K562 (cell line): ENCODE data around the gene CLIC1. TPM values are rescaled to one million over a fixed set of nuclear protein-coding genes. Genes with fewer than 3 reads are reported as not detected.
A peak's percentile ranks its signal among the peaks of the same experiment; 100 is the strongest.

Experiments used
- ARID1B ChIP-seq: fragments of 450-650 bp; IDR thresholded peaks from 2 replicates; pipeline ENCODE4 v1.6.1; 2016; ENCODE audit warnings: antibody characterized with exemption, mild to moderate bottlenecking, inconsistent platforms
- CC2D1A ChIP-seq: fragments of 450-650 bp; IDR thresholded peaks from 2 replicates; pipeline ENCODE4 v1.6.1; 2017; ENCODE audit warnings: mild to moderate bottlenecking
- CREB5 ChIP-seq: fragments of 250-450 bp; sonication (Bioruptor Pico); IDR thresholded peaks from 2 replicates; pipeline ENCODE4 v1.5.0; 2020; ENCODE audit warnings: mild to moderate bottlenecking
- EHMT2 ChIP-seq: fragments of 450-650 bp; IDR thresholded peaks from 2 replicates; pipeline ENCODE4 v1.6.1; 2018; ENCODE audit warnings: antibody characterized with exemption
- ETV5 ChIP-seq: sonication (generic); formaldehyde crosslinking; IDR thresholded peaks from 2 replicates; pipeline ENCODE4 v1.4.0; 2020; ENCODE audit warnings: low read depth, mild to moderate bottlenecking, missing genetic modification reagents
- GTF2B ChIP-seq: IDR thresholded peaks from 2 replicates; pipeline ENCODE4 v1.6.1; 2011; ENCODE audit not compliant: insufficient read length; ENCODE audit errors: extremely low read depth
- JUND ChIP-seq, 2 experiments: IDR thresholded peaks; 2 replicates in 1 of 2; 3 replicates in 1 of 2; pipeline ENCODE4 v1.6.1; 2011; ENCODE audit warnings: borderline replicate concordance in 2 of 2, low read depth in 2 of 2, low read length in 2 of 2, improper control_type of control experiment in 1 of 2, missing biosample characterization in 1 of 2, missing genetic modification characterization in 1 of 2, missing genetic modification reagents in 1 of 2
- PHB ChIP-seq: fragments of 250-450 bp; sonication (Bioruptor Pico); IDR thresholded peaks from 2 replicates; pipeline ENCODE4 v1.5.0; 2021
- POLR2G ChIP-seq: fragments of 200-400 bp; formaldehyde crosslinking; IDR thresholded peaks from 2 replicates; pipeline ENCODE4 v1.6.1; 2017; ENCODE audit warnings: low read depth, mild to moderate bottlenecking, antibody characterized with exemption, low read length, moderate library complexity
- RB1 ChIP-seq: fragments of 450-650 bp; IDR thresholded peaks from 2 replicates; pipeline ENCODE4 v1.6.1; 2017; ENCODE audit warnings: low read depth, mild to moderate bottlenecking
- SMAD1 ChIP-seq: fragments of 150-350 bp; IDR thresholded peaks from 2 replicates; pipeline ENCODE4 v1.6.1; 2014; ENCODE audit warnings: low read length, low read depth; ENCODE audit not compliant: partially characterized antibody
- SMARCA5 ChIP-seq: fragments of 450-650 bp; IDR thresholded peaks from 2 replicates; pipeline ENCODE4 v1.6.1; 2016
- SMARCC2 ChIP-seq: fragments of 450-650 bp; IDR thresholded peaks from 2 replicates; pipeline ENCODE4 v1.6.1; 2017; ENCODE audit warnings: antibody characterized with exemption, moderate library complexity, mild to moderate bottlenecking, low read depth
- SP2 ChIP-seq: IDR thresholded peaks from 2 replicates; pipeline ENCODE4 v1.6.1; 2011; ENCODE audit warnings: mild to moderate bottlenecking, low read depth, low read length, moderate library complexity; ENCODE audit not compliant: poor library complexity, severe bottlenecking; ENCODE audit errors: extremely low read depth
- TAF7 ChIP-seq: fragments of 450-650 bp; IDR thresholded peaks from 2 replicates; pipeline ENCODE4 v1.6.1; 2016; ENCODE audit warnings: missing genetic modification characterization, missing compliant biosample characterization
- THRAP3 ChIP-seq: fragments of 450-650 bp; IDR thresholded peaks from 2 replicates; pipeline ENCODE4 v1.6.1; 2016; ENCODE audit warnings: mild to moderate bottlenecking, inconsistent platforms, borderline replicate concordance
- TRIM28 ChIP-seq: fragments of 450-650 bp; IDR thresholded peaks from 2 replicates; pipeline ENCODE4 v1.6.1; 2017
- UBTF ChIP-seq, 2 experiments: IDR thresholded peaks; 2 replicates each; pipeline ENCODE4 v1.6.1; 2012; ENCODE audit warnings: improper control_type of control experiment in 2 of 2, low read depth in 2 of 2, low read length in 2 of 2, borderline replicate concordance in 1 of 2
- ZNF197 ChIP-seq: fragments of 200-800 bp; sonication (Bioruptor generic); IDR thresholded peaks from 2 replicates; pipeline ENCODE4 v1.6.1; 2016; ENCODE audit warnings: low read depth, missing genetic modification characterization, missing compliant biosample characterization
- ZNF76 ChIP-seq: fragments of 250-450 bp; sonication (Bioruptor Pico); IDR thresholded peaks from 2 replicates; pipeline ENCODE4 v1.4.0; 2020; ENCODE audit warnings: mild to moderate bottlenecking, moderate library complexity, borderline replicate concordance
- ZNF79 ChIP-seq: fragments of 250-450 bp; sonication (Bioruptor Pico); IDR thresholded peaks from 2 replicates; pipeline ENCODE4 v1.4.0; 2020; ENCODE audit warnings: low read depth, mild to moderate bottlenecking, moderate library complexity
- ZNF830 ChIP-seq: fragments of 250-450 bp; sonication (Bioruptor Pico); IDR thresholded peaks from 2 replicates; pipeline ENCODE4 v1.5.0; 2021; ENCODE audit warnings: mild to moderate bottlenecking
- polyA plus RNA-seq, 8 experiments: library from polyadenylated mRNA; depleted of rRNA in 4 of 8; stranded (reverse) in 5 of 8; unstranded in 3 of 8; fragments of >200 nt; fragmentation: Nextera tagmentation in 2 of 8; fragmentation: Illumina TruSeq in 1 of 8; extraction: Ambion mirVana in 2 of 8; extraction: Trizol in 1 of 8; gene quantifications; 2 replicates each; pipeline versions ENCODE4 v1.2.1 to v1.2.3, GENCODE V29; 2011 to 2014; ENCODE audit warnings: inconsistent platforms in 1 of 8, missing spikeins in 1 of 8
- total RNA-seq, 7 experiments: library from RNA; depleted of rRNA in 6 of 7; stranded (reverse); fragments of >200 nt in 6 of 7; fragmentation: Illumina TruSeq in 2 of 7; extraction: Trizol in 2 of 7; gene quantifications; 2 replicates each; pipeline versions ENCODE4 v1.2.1 to v1.2.3, GENCODE V29; 2011 to 2021; ENCODE audit warnings: low replicate concordance in 1 of 7

Gene CLIC1
- total and polyA plus RNA-seq, 9 of the 15 experiments (the other 6 are each of a cell fraction or from before 2014, with no cell fraction given), result 1,267 to 2,419 (median 1,808) TPM

GRCh38 chr6:31736021-31736767 lies at the start of gene CLIC1 (continued):
- TF ChIP-seq CREB5 (CRISPR knock-in tag), result no peak; the same call in 1 of the 2 replicates
- no peak for TF ChIP-seq ARID1B
- TF ChIP-seq CC2D1A, result peak; percentile 83; the same call in 1 of the 2 replicates
- peak; percentile 95; the same call in 1 of the 2 replicates for TF ChIP-seq PHB (CRISPR knock-in tag)
- TF ChIP-seq ZNF76, result 0 out of 2 replicates have a peak, but pooled peaks have one; percentile 26
- peak in 1 of 2 experiments; percentile 83; a peak in 3 of 4 replicates for TF ChIP-seq UBTF (IDR thresholded peaks at IDR 0.05; ENCODE audit: borderline replicate concordance in 1 of 2, low read depth in 2 of 2, low read length in 2 of 2)
- no peak for TF ChIP-seq THRAP3
- peak; percentile 62; the same call in 1 of the 2 replicates for TF ChIP-seq ZNF79 (CRISPR knock-in tag)
- peak; percentile 95 for TF ChIP-seq SMAD1
- peak; percentile 97 for TF ChIP-seq POLR2G
- no peak for TF ChIP-seq GTF2B
- no peak for TF ChIP-seq SMARCA5
- peak; percentile 51; the same call in 1 of the 2 replicates for TF ChIP-seq ZNF830 (CRISPR knock-in tag)
- TF ChIP-seq TRIM28, result peak; percentile 70; the same call in 1 of the 2 replicates
- TF ChIP-seq RB1, result no peak
- peak; percentile 93 for TF ChIP-seq ETV5 (CRISPR knock-in tag)
- TF ChIP-seq ZNF197 (CRISPR knock-in tag), result no peak
- peak; percentile 98 for TF ChIP-seq JUND (IDR thresholded peaks at IDR 0.05; ENCODE audit: borderline replicate concordance, low read depth, low read length)
- TF ChIP-seq JUND (tag; IDR thresholded peaks at IDR 0.05; ENCODE audit: borderline replicate concordance, low read depth, low read length), result peak; percentile 92; the same call in 2 of the 3 replicates
- TF ChIP-seq EHMT2, result no peak
- no peak for TF ChIP-seq SP2
- 0 out of 2 replicates have a peak, but pooled peaks have one; percentile 18 for TF ChIP-seq SMARCC2
- peak; percentile 80 for TF ChIP-seq TAF7 (tag)
